GM19455 (cell line): ENCODE measurements around the gene CLCN6.

Experiments used
- ATAC-seq: cut with Tn5 transposase; IDR thresholded peaks from one replicate; pipeline ENCODE4 v1.9.1; 2021; ENCODE audit not compliant: unreplicated experiment

Gene CLCN6

GRCh38 chr1:11778844-11779623 is 27.0 kb upstream of the CLCN6 start:
- no peak for ATAC-seq

GRCh38 chr1:11779715-11780379 is 26.1 kb upstream of the CLCN6 start:
- no peak for ATAC-seq

- no peak for ATAC-seq
Observed at GRCh38 chr1:11780380-11781147, 25.4 kb upstream of the CLCN6 start.

GRCh38 chr1:11781297-11781696 is 24.7 kb upstream of the CLCN6 start:
- ATAC-seq: no peak

GRCh38 chr1:11782127-11782708 is 23.8 kb upstream of the CLCN6 start:
- no peak for ATAC-seq

GRCh38 chr1:11783556-11783955 is 22.4 kb upstream of the CLCN6 start:
- no peak for ATAC-seq

- ATAC-seq: no peak
Observed at GRCh38 chr1:11784256-11784992, 21.6 kb upstream of the CLCN6 start.

GRCh38 chr1:11784993-11785769 is 20.8 kb upstream of the CLCN6 start:
- ATAC-seq: no peak

GRCh38 chr1:11786168-11786567 is 19.8 kb upstream of the CLCN6 start:
- ATAC-seq: no peak

GRCh38 chr1:11787251-11787803 is 18.7 kb upstream of the CLCN6 start:
- ATAC-seq: no peak

- no peak for ATAC-seq
Observed at GRCh38 chr1:11787804-11788436, 18.1 kb upstream of the CLCN6 start.

GRCh38 chr1:11788549-11789053 is 17.4 kb upstream of the CLCN6 start:
- ATAC-seq: no peak

GRCh38 chr1:11789126-11790067 is 16.6 kb upstream of the CLCN6 start:
- ATAC-seq: no peak

GRCh38 chr1:11790101-11790879 is 15.7 kb upstream of the CLCN6 start:
- ATAC-seq: no peak

- no peak for ATAC-seq
Observed at GRCh38 chr1:11790880-11791715, 14.9 kb upstream of the CLCN6 start.

- ATAC-seq: no peak
Observed at GRCh38 chr1:11792106-11792505, 13.9 kb upstream of the CLCN6 start.
